Measurements from ENCODE around the gene MLANA.
"Not testable (repeated sequence)": the region's sequence is repeated elsewhere in the genome, so short reads cannot be mapped to it uniquely, and the experiment has no call there.

MLANA gene

GRCh38 chr9:5870020-5870339 is 20.7 kb upstream of the MLANA start:
- DNase-seq, result no peak

GRCh38 chr9:5870691-5871090 is 20.0 kb upstream of the MLANA start:
- no peak for DNase-seq

- no peak for DNase-seq
Observed at GRCh38 chr9:5871785-5872184, 18.9 kb upstream of the MLANA start.

GRCh38 chr9:5872511-5872910 is 18.2 kb upstream of the MLANA start:
- DNase-seq, result no peak

- DNase-seq, result no peak
Observed at GRCh38 chr9:5873439-5873838, 17.2 kb upstream of the MLANA start.

GRCh38 chr9:5874048-5874447 is 16.6 kb upstream of the MLANA start:
- DNase-seq, result no peak

- DNase-seq, result no peak
Observed at GRCh38 chr9:5876026-5876425, 14.7 kb upstream of the MLANA start.

- DNase-seq, result no peak
Observed at GRCh38 chr9:5876711-5877110, 14.0 kb upstream of the MLANA start.

- no peak for DNase-seq
Observed at GRCh38 chr9:5879419-5880181, 11.1 kb upstream of the MLANA start.

- not testable (repeated sequence) for DNase-seq
Observed at GRCh38 chr9:5882244-5883012, 8.3 kb upstream of the MLANA start.

- no peak for DNase-seq
Observed at GRCh38 chr9:5884191-5884590, 6.5 kb upstream of the MLANA start.

GRCh38 chr9:5886114-5886939 is 4.4 kb upstream of the MLANA start:
- DNase-seq, result peak; percentile 34 to 74 (median 61)

GRCh38 chr9:5892456-5893133 is 1.9 kb downstream of the MLANA start:
- DNase-seq, result no peak

GRCh38 chr9:5893134-5893505 is 2.4 kb downstream of the MLANA start:
- no peak for DNase-seq

GRCh38 chr9:5893591-5894236 is 3.0 kb downstream of the MLANA start:
- no peak for DNase-seq

- no peak for DNase-seq
Observed at GRCh38 chr9:5894237-5894959, 3.7 kb downstream of the MLANA start.

GRCh38 chr9:5895782-5896181 is 5.1 kb downstream of the MLANA start:
- no peak for DNase-seq

- DNase-seq, result no peak
Observed at GRCh38 chr9:5896863-5897262, 6.2 kb downstream of the MLANA start.

GRCh38 chr9:5897851-5898250 is 7.2 kb downstream of the MLANA start:
- DNase-seq, result no peak

- DNase-seq, result no peak
Observed at GRCh38 chr9:5899292-5899691, 8.6 kb downstream of the MLANA start.

- DNase-seq, result no peak
Observed at GRCh38 chr9:5900622-5901021, 9.9 kb downstream of the MLANA start.

- DNase-seq, result no peak
Observed at GRCh38 chr9:5902377-5902776, 11.7 kb downstream of the MLANA start.
